Stomach smooth muscle (tissue), 2 donors: ENCODE results near the gene AGPAT3.

ENCODE experiments used
- H3K27ac ChIP-seq: one replicate; pipeline ENCODE4 v1.7.0; 2013; ENCODE audit warnings: mild to moderate bottlenecking, low read length, inconsistent platforms
- H3K27me3 ChIP-seq, 2 donors: one replicate each; pipeline ENCODE4 v1.7.0; 2013; ENCODE audit warnings: low read length in 2 of 2; ENCODE audit not compliant: insufficient read depth in 2 of 2, control insufficient read depth in 1 of 2
- H3K36me3 ChIP-seq, 2 donors: one replicate each; pipeline ENCODE4 v1.7.0; 2013; ENCODE audit warnings: low read length in 2 of 2; ENCODE audit not compliant: control insufficient read depth in 2 of 2, insufficient read depth in 2 of 2
- H3K4me1 ChIP-seq: one replicate; pipeline ENCODE4 v1.7.0; 2013; ENCODE audit warnings: low read length; ENCODE audit not compliant: control insufficient read depth, insufficient read depth
- H3K4me3 ChIP-seq, 2 donors: one replicate each; pipeline ENCODE4 v1.7.0; 2013; ENCODE audit warnings: low read length in 2 of 2
- H3K9ac ChIP-seq, 2 donors: one replicate each; pipeline ENCODE4 v1.7.0; 2013; ENCODE audit warnings: low read length in 2 of 2, mild to moderate bottlenecking in 1 of 2
- H3K9me3 ChIP-seq, 2 donors: one replicate each; pipeline ENCODE4 v1.7.0; 2013; ENCODE audit warnings: low read length in 2 of 2; ENCODE audit not compliant: control insufficient read depth in 2 of 2
- donor health status: healthy.
- donor health status: Pancreatic carcinoma.

Gene AGPAT3

DNA sequence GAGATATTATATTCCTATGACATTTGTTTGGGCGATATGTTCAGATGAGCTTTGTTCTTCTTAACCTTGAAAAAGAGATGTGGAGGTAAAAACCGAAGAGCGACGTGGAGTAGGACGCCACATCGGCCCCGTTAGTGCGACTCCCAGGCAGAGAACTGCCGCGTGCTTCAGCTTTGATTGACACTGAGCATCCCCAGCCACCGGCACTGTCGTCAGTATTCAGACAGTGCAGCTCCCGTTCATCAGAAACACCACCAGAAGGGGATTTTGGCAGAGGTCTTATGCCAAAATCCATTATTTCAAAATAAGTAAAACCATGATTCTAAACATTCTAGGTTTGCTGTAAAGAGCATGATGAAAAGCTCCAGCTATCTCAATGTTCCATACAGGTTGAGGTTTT, 66.5 kb downstream of the AGPAT3 start:
- H3K27me3 ChIP-seq, result no peaks in the 10 kb centered on the region
- H3K27ac ChIP-seq, result no peak overlapping the region
- H3K36me3 ChIP-seq, result peaks cover 0 to 7% of the 10 kb centered on the region in 2 donors
- H3K9ac ChIP-seq, result no peak overlapping the region
- peaks cover 13% of the 10 kb centered on the region for H3K4me1 ChIP-seq
- no peaks in the 10 kb centered on the region for H3K9me3 ChIP-seq
- no peak overlapping the region for H3K4me3 ChIP-seq

DNA sequence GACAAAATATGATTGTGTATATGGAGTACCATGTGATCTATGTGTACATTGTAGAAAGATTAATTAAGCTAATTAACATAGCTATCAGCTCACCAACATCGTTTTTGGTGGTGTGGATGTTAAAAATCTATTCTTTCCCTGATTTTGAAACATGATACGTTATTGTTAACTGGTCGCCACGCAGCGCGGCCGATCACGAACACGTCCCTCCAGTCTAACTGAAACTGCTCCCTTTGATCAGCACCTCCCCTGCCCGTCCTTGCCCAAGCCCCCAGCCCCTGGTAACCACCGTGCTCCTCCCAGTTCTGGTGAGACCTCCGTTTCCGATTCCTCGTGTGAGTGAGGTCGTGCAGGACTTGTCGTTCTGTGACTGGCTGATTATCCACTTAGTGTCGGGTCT, 67.0 kb downstream of the AGPAT3 start:
- H3K36me3 ChIP-seq, result peaks cover 0 to 7% of the 10 kb centered on the region in 2 donors
- H3K9me3 ChIP-seq, result no peaks in the 10 kb centered on the region
- no peak overlapping the region for H3K4me3 ChIP-seq
- peaks cover 13% of the 10 kb centered on the region for H3K4me1 ChIP-seq
- H3K27ac ChIP-seq, result no peak overlapping the region
- H3K27me3 ChIP-seq, result no peaks in the 10 kb centered on the region
- no peak overlapping the region for H3K9ac ChIP-seq

DNA sequence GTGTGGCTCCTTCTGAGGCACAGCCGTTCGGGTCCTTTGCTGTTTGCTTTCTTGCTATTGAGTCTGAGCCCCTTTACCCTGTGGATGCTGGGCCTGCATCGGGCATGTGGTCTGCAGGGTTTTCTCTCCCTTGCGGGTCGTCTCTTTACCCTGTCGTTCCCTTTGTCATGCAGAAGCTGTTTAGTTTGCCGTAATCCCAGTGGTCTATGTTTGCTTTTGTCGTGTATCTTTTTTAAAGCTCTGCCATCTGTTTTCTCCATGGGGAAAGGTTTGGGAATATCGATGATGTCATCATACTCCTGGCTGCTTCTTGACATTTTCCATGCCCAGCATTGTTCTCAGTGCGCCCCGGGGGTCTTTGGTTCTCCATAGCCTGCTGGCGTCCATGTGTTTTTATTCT, 68.2 kb downstream of the AGPAT3 start:
- Histone ChIP-seq H3K9ac (no peak overlapping the region), H3K4me1 (peaks cover 14% of the 10 kb centered on the region)

DNA sequence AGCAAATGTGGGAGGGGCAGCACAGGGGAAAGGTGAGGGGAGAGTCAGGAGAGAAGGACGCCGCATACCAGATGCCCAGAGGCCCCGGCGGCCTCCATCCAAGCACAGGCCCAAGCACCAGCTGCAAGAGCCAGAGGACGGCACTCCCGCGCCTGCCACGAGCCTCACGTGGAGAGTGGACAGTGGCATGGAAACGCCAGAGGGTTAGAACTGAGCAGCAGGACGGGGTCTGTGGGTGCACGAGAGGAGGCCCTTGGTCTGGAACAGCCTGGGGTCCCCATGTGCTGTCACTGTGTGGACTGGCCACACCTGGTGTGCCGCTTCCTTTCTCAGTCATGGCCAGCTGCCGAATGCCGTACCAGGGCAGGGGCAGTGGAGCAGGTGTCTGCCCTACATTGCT, 68.7 kb downstream of the AGPAT3 start:
- Histone ChIP-seq H3K4me1 (peaks cover 14% of the 10 kb centered on the region), H3K27ac (no peak overlapping the region), H3K4me3 (no peak overlapping the region), H3K9me3 (no peaks in the 10 kb centered on the region), H3K27me3 (no peaks in the 10 kb centered on the region), H3K9ac (no peak overlapping the region), H3K36me3 (peaks cover 0 to 2% of the 10 kb centered on the region in 2 donors)

More for the DNA sequence above, 68.2 kb downstream of the AGPAT3 start:
- Histone ChIP-seq H3K9me3 (no peaks in the 10 kb centered on the region), H3K36me3 (peaks cover 0 to 4% of the 10 kb centered on the region in 2 donors), H3K27me3 (no peaks in the 10 kb centered on the region), H3K4me3 (no peak overlapping the region), H3K27ac (no peak overlapping the region)

DNA sequence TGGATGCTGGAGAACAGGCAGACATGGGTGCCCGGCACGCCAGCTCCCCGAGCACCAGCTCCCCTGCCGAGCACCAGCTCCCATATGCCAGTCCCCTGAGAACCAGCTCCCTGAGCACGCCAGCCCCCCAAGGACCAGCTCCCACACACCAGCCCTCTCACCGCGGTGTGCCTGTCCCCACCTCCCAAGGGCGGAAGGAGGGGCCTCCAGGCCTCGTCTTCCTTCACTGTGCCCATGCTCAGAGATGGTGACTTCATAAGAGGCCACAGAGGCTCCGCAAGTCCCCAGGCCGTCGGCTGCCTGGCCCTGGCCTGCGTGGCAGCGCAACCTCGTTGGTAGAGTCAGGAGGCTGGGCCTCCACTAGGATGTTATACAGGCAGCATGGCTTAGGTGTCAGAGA, 69.1 kb downstream of the AGPAT3 start:
- Histone ChIP-seq H3K27me3 (no peaks in the 10 kb centered on the region), H3K4me3 (no peak overlapping the region), H3K27ac (no peak overlapping the region), H3K4me1 (peaks cover 18% of the 10 kb centered on the region), H3K9ac (no peak overlapping the region), H3K9me3 (no peaks in the 10 kb centered on the region), H3K36me3 (no peaks in the 10 kb centered on the region)

DNA sequence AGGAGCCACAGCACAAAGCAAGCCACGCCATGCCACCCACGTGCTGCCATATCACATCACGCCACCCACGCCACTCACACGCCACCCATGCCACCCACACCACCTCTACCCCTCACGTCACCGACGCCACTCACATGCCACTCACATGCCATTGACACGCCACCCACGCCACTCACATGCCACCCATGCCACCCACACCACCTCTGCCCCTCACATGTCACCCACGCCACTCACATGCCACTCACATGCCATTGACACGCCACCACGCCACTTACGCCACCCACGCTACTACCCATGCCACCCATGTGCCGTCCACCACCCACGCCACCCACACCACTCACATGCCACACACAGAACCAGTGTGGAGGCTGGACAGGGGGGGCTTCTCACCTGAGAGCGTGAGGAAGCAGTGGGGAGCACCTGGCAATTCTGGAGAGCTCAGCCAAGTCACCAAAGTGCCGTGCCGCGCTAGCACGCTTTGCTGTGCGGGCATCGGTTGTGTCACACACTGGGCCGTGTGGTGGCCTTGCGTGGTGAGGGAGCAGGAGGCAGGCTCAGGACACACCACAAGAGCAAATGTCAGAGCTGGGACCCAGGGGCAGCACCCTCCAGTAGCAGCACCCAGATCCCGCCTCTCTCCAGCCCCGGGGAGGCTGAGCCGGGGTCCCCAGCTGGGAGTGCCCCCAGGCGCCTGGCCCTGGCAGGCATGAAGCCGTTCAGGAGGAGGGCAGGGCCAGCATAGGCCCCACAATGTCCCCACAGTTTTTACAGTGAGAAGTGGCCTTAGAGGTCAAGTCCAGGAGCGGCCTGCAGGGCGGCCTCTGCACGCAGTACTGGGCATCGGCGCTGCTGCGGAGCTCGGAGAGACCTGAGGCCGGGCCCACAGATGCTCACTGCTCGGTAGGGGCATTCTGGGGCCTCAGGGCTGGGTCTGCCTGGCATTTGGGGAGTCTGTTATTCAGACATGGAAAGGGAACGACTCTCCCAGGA, 70.0 kb downstream of the AGPAT3 start:
- Histone ChIP-seq H3K27ac (peak overlapping the region; percentile 67), H3K4me3 (no peak overlapping the region), H3K4me1 (peaks cover 19% of the 10 kb centered on the region), H3K9ac (no peak overlapping the region), H3K36me3 (no peaks in the 10 kb centered on the region), H3K9me3 (no peaks in the 10 kb centered on the region), H3K27me3 (no peaks in the 10 kb centered on the region)

DNA sequence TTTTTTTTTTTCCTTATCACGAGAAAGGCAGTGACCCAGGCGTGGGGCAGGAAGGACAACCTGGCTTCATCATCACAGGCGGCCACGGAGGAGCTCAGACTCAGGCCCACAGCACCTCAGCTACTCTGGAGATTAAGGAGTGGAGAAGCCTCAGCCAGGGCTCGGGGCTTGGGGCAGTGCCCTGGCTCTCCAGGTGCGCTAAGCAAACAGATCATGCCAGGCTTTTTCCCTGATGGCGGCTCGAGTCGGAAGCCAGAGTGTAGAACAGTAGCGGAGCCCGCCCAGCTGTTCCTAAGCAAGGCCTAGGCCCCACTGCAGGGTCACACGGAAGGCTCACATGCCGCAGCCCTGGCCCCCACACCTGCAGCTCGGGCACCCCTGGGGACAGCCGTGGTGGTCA, 70.7 kb downstream of the AGPAT3 start:
- H3K27me3 ChIP-seq, result no peaks in the 10 kb centered on the region
- no peaks in the 10 kb centered on the region for H3K36me3 ChIP-seq
- H3K4me3 ChIP-seq, result no peak overlapping the region
- peak overlapping the region in 1 of 2 donors; percentile 42 for H3K9ac ChIP-seq
- H3K9me3 ChIP-seq, result no peaks in the 10 kb centered on the region
- peaks cover 19% of the 10 kb centered on the region for H3K4me1 ChIP-seq
- peak overlapping the region; percentile 67 for H3K27ac ChIP-seq

DNA sequence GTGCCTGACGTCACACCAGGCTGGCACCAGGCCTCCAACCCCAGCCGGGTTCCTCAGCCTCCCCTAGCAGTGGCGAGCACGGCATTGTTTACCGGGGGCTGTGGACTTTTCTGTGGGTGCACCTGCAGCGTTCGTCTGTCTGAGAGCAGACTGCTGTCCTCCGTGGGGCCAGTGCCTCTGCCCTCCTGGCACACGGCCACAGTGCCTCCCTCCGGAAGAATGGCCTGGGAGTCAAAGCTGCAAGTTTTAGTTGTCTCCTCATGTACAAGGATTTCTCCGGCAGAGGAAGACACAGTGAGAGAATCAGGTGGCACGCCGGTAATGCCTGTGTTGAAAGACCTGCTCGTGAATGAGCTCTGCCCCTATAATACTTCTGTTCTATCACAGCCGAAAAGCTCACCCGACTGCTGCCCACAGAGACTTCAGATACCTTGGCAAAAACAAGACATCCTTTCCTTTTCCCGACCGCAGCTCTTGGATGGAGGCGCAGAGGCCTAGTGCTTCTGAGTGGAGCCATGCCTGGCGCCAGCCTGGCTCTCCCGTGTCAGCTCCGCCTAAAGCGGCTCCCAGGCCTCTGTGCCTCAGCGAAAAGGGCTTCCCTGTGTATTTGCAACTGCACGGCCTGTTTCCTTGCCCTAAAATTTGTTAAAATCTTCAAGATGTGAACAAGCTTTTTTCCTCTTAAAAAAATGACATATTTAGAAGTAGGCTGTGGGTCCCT, 71.4 kb downstream of the AGPAT3 start:
- H3K27ac ChIP-seq, result peak overlapping the region; percentile 67
- H3K9me3 ChIP-seq, result no peaks in the 10 kb centered on the region
- peak overlapping the region in 1 of 2 donors; percentile 44 for H3K4me3 ChIP-seq
- H3K4me1 ChIP-seq, result peaks cover 19% of the 10 kb centered on the region
- no peaks in the 10 kb centered on the region for H3K27me3 ChIP-seq
- no peaks in the 10 kb centered on the region for H3K36me3 ChIP-seq
- H3K9ac ChIP-seq, result peak overlapping the region in 1 of 2 donors; percentile 42

DNA sequence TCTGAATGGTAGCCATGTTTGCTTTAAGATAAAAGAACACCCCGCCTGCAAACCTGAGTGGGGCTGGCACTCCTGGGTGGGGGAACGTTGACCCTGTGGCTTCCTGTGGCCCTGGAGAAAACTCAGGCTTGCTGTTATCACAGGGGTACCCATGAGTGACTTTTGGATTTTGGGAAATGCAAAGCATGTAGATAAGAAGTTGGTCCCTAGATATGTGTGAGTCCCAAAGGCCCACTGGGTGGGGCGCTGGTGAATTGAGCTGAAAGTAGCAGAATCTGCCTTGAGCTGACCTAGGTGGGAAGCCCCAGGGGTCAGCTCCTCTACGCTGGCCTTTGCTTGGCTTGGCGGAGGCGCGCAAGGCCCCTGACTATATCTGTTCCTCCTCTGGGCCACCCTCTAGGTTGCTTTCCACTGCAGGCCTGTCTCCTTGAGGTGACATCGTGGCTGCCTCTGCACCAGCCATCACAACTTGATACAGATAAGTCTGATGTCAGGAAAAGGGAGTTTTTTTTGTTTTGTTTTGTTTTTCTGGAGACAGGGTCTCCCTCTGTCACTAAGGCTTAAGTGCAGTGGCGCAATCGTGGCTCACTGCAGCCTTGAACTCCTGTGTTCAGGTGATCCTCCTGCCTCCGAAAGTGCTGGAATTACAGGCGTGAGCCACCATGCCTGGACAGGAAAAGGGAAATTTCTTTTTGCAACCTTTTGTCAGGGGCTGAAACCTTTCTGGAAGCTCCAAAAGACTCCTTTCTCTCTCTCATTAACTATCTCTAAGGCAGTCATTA, 72.2 kb downstream of the AGPAT3 start:
- Histone ChIP-seq H3K4me3 (no peak overlapping the region), H3K36me3 (no peaks in the 10 kb centered on the region), H3K27ac (peak overlapping the region; percentile 31), H3K9ac (no peak overlapping the region), H3K4me1 (peaks cover 19% of the 10 kb centered on the region), H3K9me3 (no peaks in the 10 kb centered on the region), H3K27me3 (no peaks in the 10 kb centered on the region)

DNA sequence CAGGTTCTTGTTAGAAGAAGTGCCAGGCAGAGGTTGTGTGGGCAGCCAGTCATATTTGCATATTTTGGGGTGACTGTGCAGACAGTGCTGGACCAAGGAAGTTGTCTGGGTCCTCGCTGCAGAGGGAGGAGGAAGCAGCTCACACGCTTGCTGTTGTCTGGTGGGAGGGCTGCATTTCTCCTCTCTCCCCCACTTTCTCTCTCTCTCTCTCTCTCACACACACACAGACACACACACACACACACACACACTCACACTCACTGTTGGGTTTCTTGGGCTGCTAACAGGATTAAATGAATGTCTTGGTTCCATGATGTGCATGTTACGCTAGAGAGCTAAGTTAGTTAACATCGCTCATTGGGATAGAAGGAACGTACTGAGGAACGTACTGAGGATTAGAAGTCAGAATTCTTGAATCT, 72.9 kb downstream of the AGPAT3 start:
- H3K27ac ChIP-seq, result no peak overlapping the region
- H3K4me3 ChIP-seq, result no peak overlapping the region
- H3K9me3 ChIP-seq, result no peaks in the 10 kb centered on the region
- no peaks in the 10 kb centered on the region for H3K36me3 ChIP-seq
- H3K9ac ChIP-seq, result no peak overlapping the region
- H3K4me1 ChIP-seq, result peaks cover 19% of the 10 kb centered on the region
- H3K27me3 ChIP-seq, result no peaks in the 10 kb centered on the region
